Inferior parietal cortex (tissue), 1 donor: Measurements from ENCODE around the gene RIMBP2.

Experiments used
- DNase-seq: peaks from one replicate; pipeline ENCODE4 v3.0.0-alpha.2; 2016; ENCODE audit errors: extremely low spot score

The RIMBP2 gene

GRCh38 chr12:130444986-130445385, 271.1 kb downstream of the RIMBP2 start:
- no peak for DNase-seq

- no peak for DNase-seq
These were observed 272.0 kb downstream of the RIMBP2 start for GRCh38 chr12:130444061-130444460.

- DNase-seq, result no peak
These were observed 274.0 kb downstream of the RIMBP2 start for GRCh38 chr12:130441771-130442760.

GRCh38 chr12:130440411-130441080, 275.6 kb downstream of the RIMBP2 start:
- DNase-seq, result no peak

- no peak for DNase-seq
These were observed 276.8 kb downstream of the RIMBP2 start for GRCh38 chr12:130439250-130439649.

- no peak for DNase-seq
These were observed 277.4 kb downstream of the RIMBP2 start for GRCh38 chr12:130438711-130439110.

GRCh38 chr12:130438243-130438620, 277.9 kb downstream of the RIMBP2 start:
- no peak for DNase-seq

- DNase-seq, result no peak
These were observed 278.4 kb downstream of the RIMBP2 start for GRCh38 chr12:130437555-130438242.

GRCh38 chr12:130436741-130437501, 279.2 kb downstream of the RIMBP2 start:
- no peak for DNase-seq

GRCh38 chr12:130435826-130436225, 280.3 kb downstream of the RIMBP2 start:
- DNase-seq, result no peak

GRCh38 chr12:130435331-130435730, 280.8 kb downstream of the RIMBP2 start:
- DNase-seq, result no peak

- DNase-seq, result no peak
These were observed 281.5 kb downstream of the RIMBP2 start for GRCh38 chr12:130434560-130434959.

GRCh38 chr12:130433834-130434233, 282.3 kb downstream of the RIMBP2 start:
- no peak for DNase-seq

GRCh38 chr12:130433411-130433810, 282.7 kb downstream of the RIMBP2 start:
- DNase-seq, result no peak

- no peak for DNase-seq
These were observed 284.9 kb downstream of the RIMBP2 start for GRCh38 chr12:130431176-130431575.

- no peak for DNase-seq
These were observed 286.2 kb downstream of the RIMBP2 start for GRCh38 chr12:130429656-130430505.

- DNase-seq, result no peak
These were observed 288.0 kb downstream of the RIMBP2 start for GRCh38 chr12:130428116-130428515.

- no peak for DNase-seq
These were observed 288.7 kb downstream of the RIMBP2 start for GRCh38 chr12:130427381-130427887.

- no peak for DNase-seq
These were observed 290.3 kb downstream of the RIMBP2 start for GRCh38 chr12:130425698-130426245.
